Ovary (tissue), 9 donors: ENCODE results near the gene MPPED2. TPM values are rescaled to one million over a fixed set of nuclear protein-coding genes. Genes with fewer than 3 reads are reported as not detected.

Source experiments
- DNase-seq, 5 donors: peaks; one replicate each; pipeline ENCODE4 v3.0.0-alpha.2; 2019 to 2020
- H3K27ac ChIP-seq, 2 donors: fragments of 200-600 bp; one replicate each; pipeline versions ENCODE4 v1.5.1 to v1.8.0; 2019 to 2022
- H3K27me3 ChIP-seq: fragments of 200-600 bp; one replicate; pipeline ENCODE4 v1.8.0; 2022
- H3K36me3 ChIP-seq: fragments of 200-600 bp; sonication (generic); one replicate; pipeline ENCODE4 v1.5.1; 2019
- H3K4me1 ChIP-seq: one replicate; pipeline ENCODE4 v1.8.1; 2013; ENCODE audit warnings: mild to moderate bottlenecking, moderate library complexity; ENCODE audit not compliant: insufficient read depth
- H3K4me3 ChIP-seq: fragments of 200-600 bp; sonication (generic); one replicate; pipeline ENCODE4 v1.5.1; 2017
- H3K9me3 ChIP-seq, 2 donors: fragments of 200-600 bp in 1 of 2; sonication (generic) in 1 of 2; one replicate each; pipeline versions ENCODE4 v1.5.1 to v1.8.1; 2013 to 2019; ENCODE audit warnings: mild to moderate bottlenecking in 1 of 2, moderate library complexity in 1 of 2
- CTCF ChIP-seq, 3 donors: fragments of 450-650 bp in 2 of 3; fragments of 200-600 bp in 1 of 3; IDR thresholded peaks; one replicate each; pipeline versions ENCODE4 v1.5.1 to v1.8.0; 2016 to 2022; ENCODE audit warnings: antibody characterized with exemption in 3 of 3, mild to moderate bottlenecking in 1 of 3
- EP300 ChIP-seq: sonication (generic); formaldehyde crosslinking; IDR thresholded peaks from one replicate; pipeline ENCODE4 v1.6.1; 2017; ENCODE audit warnings: antibody characterized with exemption
- POLR2A ChIP-seq: fragments of 450-650 bp; IDR thresholded peaks from one replicate; pipeline ENCODE4 v1.6.1; 2017; ENCODE audit warnings: antibody characterized with exemption, mild to moderate bottlenecking, moderate library complexity
- WGBS, 3 donors: extraction: QIAGEN DNeasy Blood & Tissue Kit in 1 of 3; methylation state at CpG; one replicate each; pipeline versions ENCODE4 v1.1.5 to v1.1.7; 2013 to 2017; 5-methylcytosine and 5-hydroxymethylcytosine counted together
- intact Hi-C, 4 donors: fragments of 100-400 bp; cut with DNase I; formaldehyde crosslinking; loops; one replicate each; pipeline versions ENCODE4 v1.11.0 to v1.15.1; 2022 to 2023
- polyA plus RNA-seq, 2 donors: library from polyadenylated mRNA; stranded (reverse); fragments of 200-250 nt in 1 of 2; fragments of 350-450 nt in 1 of 2; fragmentation: Illumina TruSeq in 1 of 2; extraction: RNeasy Lipid Tissue Mini Kit (QIAGEN cat#74804) in 1 of 2; gene quantifications; one replicate each; pipeline ENCODE4 v1.2.3, GENCODE V29; 2013 to 2014
- total RNA-seq, 7 donors: library from RNA; depleted of rRNA in 2 of 7; stranded (reverse); fragments of >200 nt in 2 of 7; fragmentation: NEBNext Ultra II Directional in 3 of 7; extraction: Animal tissue kit (Norgen Biotek cat#: 25700) in 3 of 7; gene quantifications; one replicate each; pipeline versions ENCODE4 v1.1.0 to v1.2.4, GENCODE V29; 2016 to 2023
- donor health status: DM: no; HTN: no; CAD: no; lungs with moderate emphysema.
- donor health status: DM: no; HTN: no; CAD: no.
- donor health status: Bipolar disorder and iron deficiency.
- donor health status: DM: yes; HTN: yes; CAD: no.
- donor health status: DM: no; HTN: no; CAD: no.
- donor health status: DM: yes; HTN: yes; CAD: no.

MPPED2 gene
- total and polyA plus RNA-seq, 9 donors = 0.30 to 10.1 (median 2.9) TPM

- Histone ChIP-seq H3K4me3 (no peak overlapping the region), H3K27me3 (no peaks in the 10 kb centered on the region), H3K27ac (no peak overlapping the region), H3K4me1 (no peaks in the 10 kb centered on the region), H3K36me3 (no peaks in the 10 kb centered on the region), H3K9me3 (no peaks in the 10 kb centered on the region)
- intact Hi-C loops = no loop called here
- WGBS, 3 donors = 64 to 76% (median 71%) methylated on average over 7 of the region's 7 CpGs
- DNase-seq = no peak
- TF ChIP-seq POLR2A (no peak), EP300 (no peak), CTCF (IDR thresholded peaks at IDR 0.05) (no peak)
Measured at GRCh38 chr11:30411383-30411782, 174.8 kb downstream of the MPPED2 start.

DNA sequence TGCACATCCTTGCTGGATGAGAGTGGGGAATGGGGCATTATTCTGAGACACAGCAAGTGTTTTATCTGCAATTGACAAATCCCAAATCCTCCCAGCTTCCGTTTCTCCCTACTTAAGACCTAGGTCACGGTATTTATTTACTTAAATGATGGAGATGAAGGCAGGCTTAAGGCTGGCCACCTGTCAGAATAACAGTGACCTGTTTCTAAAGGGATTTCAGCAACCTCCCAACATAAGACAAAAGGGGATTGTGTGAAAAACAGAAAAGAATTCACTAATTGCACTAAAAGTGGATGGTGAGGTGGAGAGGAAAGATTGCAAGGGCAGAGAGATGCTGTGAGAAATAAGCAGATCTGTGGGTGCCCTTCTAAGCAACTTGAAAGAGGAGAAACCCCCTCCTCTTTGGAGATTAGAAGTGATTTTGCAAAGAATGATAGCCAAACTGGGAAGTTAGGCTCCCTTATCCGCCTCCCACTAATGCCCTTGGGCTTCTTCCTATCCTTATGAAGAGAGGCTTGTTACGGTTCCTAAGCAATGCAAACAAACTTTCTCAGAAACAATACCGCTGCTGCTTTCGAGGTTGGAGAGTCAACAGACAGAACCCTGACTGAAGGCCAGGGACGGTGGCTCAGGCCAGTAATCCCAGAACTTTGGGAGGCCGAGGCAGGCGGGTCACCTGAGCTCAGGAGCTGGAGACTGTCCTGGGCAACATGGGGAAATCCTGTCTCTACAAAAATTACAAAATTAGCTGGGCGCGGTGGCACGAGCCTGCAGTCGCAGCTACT is 179.0 kb downstream of the MPPED2 start:
- Histone ChIP-seq H3K36me3 (no peaks in the 10 kb centered on the region), H3K9me3 (no peaks in the 10 kb centered on the region), H3K4me3 (no peak overlapping the region), H3K27me3 (no peaks in the 10 kb centered on the region), H3K4me1 (no peaks in the 10 kb centered on the region), H3K27ac (no peak overlapping the region)
- intact Hi-C loops = no loop called here
- no peak for TF ChIP-seq POLR2A
- no peak for TF ChIP-seq EP300
- TF ChIP-seq CTCF (IDR thresholded peaks at IDR 0.05) = no peak
- 42 to 60% (median 49%) methylated on average over 13 of the region's 13 CpGs for WGBS, 3 donors
- DNase-seq = no peak

DNA sequence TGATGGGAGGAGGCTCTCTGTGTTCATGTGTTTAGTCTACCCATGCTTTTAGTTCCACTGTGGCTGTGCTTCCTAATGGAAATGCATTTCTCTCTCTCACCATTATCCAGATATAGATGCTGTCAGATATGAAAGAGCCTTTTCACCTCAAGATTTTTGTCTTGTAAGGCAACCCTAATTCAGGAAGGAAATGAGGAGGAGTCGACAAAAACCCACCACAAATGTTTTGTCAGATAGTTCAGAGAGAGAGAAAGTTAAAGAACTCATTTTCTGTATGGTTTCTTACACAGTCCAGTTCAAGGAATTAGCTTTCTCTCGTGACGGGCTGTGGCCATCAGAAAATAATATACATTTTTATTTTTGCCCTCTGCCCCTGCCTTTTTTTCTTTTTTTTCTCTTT is 180.8 kb downstream of the MPPED2 start:
- 77 to 84% (median 81%) methylated on average over 3 of the region's 3 CpGs for WGBS, 3 donors
- H3K27ac ChIP-seq = no peak overlapping the region
- DNase-seq = no peak
- TF ChIP-seq CTCF (IDR thresholded peaks at IDR 0.05) = no peak
- no peak for TF ChIP-seq EP300
- no peak for TF ChIP-seq POLR2A
- H3K4me3 ChIP-seq = no peak overlapping the region
- no peaks in the 10 kb centered on the region for H3K4me1 ChIP-seq
- no peaks in the 10 kb centered on the region for H3K9me3 ChIP-seq
- no peaks in the 10 kb centered on the region for H3K27me3 ChIP-seq
- H3K36me3 ChIP-seq = no peaks in the 10 kb centered on the region
- intact Hi-C loops = no loop called here

GRCh38 chr11:30404136-30404535 is 182.0 kb downstream of the MPPED2 start:
- Histone ChIP-seq H3K36me3 (no peaks in the 10 kb centered on the region), H3K9me3 (no peaks in the 10 kb centered on the region), H3K4me1 (no peaks in the 10 kb centered on the region), H3K4me3 (no peak overlapping the region), H3K27ac (no peak overlapping the region), H3K27me3 (no peaks in the 10 kb centered on the region)
- 88 to 94% (median 92%) methylated on average over 3 of the region's 3 CpGs for WGBS, 3 donors
- intact Hi-C loops = no loop called here
- no peak for DNase-seq
- no peak for TF ChIP-seq CTCF (IDR thresholded peaks at IDR 0.05)
- no peak for TF ChIP-seq EP300
- TF ChIP-seq POLR2A = no peak
